IPS-18a (cell line): ENCODE data around the gene DLL3.

Experiments used
- H3K27ac ChIP-seq: one replicate; pipeline ENCODE4 v1.5.1; 2013; ENCODE audit warnings: low read length
- H3K27me3 ChIP-seq: one replicate; pipeline ENCODE4 v1.6.1; 2013; ENCODE audit warnings: mild to moderate bottlenecking, low read length; ENCODE audit not compliant: control insufficient read depth, insufficient read depth
- H3K36me3 ChIP-seq: one replicate; pipeline ENCODE4 v1.6.1; 2013; ENCODE audit warnings: low read depth, low read length; ENCODE audit not compliant: control insufficient read depth
- H3K4me1 ChIP-seq: one replicate; pipeline ENCODE4 v1.6.1; 2013; ENCODE audit warnings: low read depth, low read length; ENCODE audit not compliant: control insufficient read depth
- H3K4me3 ChIP-seq: one replicate; pipeline ENCODE4 v1.5.1; 2013; ENCODE audit warnings: low read length
- H3K9ac ChIP-seq: one replicate; pipeline ENCODE4 v1.6.1; 2013; ENCODE audit warnings: mild to moderate bottlenecking, low read length, moderate library complexity
- H3K9me3 ChIP-seq: one replicate; pipeline ENCODE4 v1.6.1; 2013; ENCODE audit warnings: low read depth, low read length; ENCODE audit not compliant: control insufficient read depth

Gene DLL3

DNA sequence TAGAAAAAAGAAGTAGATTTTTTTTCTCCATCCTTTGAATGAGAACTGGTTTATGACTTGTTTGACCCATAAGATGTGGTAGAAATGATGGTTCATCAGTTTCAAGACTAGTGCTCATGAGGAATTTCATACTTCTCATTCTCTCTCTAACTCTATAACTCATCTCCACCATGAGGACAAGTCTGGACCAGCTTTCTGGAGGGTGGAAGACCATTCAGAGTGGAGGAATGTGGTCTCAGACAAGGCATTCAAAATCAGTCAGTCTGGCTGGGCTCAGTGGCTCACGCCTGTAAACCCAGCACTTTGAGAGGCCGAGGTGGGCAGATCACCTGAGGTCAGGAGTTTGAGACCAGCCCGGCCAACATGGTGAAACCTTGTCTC is 44.7 kb downstream of the DLL3 start:
- H3K27ac ChIP-seq = no peak overlapping the region
- no peaks in the 10 kb centered on the region for H3K36me3 ChIP-seq
- no peaks in the 10 kb centered on the region for H3K9me3 ChIP-seq
- no peak overlapping the region for H3K9ac ChIP-seq
- no peaks in the 10 kb centered on the region for H3K27me3 ChIP-seq
- H3K4me1 ChIP-seq = peaks cover 10% of the 10 kb centered on the region
- no peak overlapping the region for H3K4me3 ChIP-seq

DNA sequence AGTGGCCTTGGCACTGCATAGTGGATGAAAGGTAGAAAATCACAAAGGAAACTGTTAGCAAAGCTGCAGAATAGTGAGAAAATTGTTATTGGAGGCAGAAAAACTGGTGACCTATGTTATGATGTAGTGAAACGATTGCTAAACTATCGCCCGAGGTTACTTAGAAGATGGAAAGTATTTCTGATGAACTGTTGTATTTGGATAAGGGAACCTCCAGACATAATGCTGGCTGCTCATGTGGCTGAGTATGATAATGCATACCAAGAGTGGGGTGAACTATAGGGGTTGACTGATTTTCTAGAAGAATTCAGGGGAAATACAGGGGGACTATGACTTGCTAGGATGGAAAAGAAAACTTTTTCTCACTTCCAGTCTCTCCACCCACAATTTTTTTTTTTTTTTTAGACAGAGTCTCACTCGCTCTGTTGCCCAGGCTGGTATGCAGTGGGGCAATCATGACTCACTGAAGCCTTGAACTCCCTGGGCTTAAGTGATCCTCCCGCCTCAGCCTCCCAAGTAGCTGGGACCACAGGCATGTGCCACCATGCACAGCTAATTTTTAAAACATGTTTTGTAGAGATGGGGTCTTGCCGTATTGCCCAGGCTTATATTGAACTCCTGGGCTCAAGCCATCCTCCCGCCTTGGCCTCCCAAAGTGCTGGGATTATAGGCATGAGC is 45.6 kb downstream of the DLL3 start:
- no peak overlapping the region for H3K27ac ChIP-seq
- H3K27me3 ChIP-seq = no peaks in the 10 kb centered on the region
- no peaks in the 10 kb centered on the region for H3K9me3 ChIP-seq
- H3K36me3 ChIP-seq = no peaks in the 10 kb centered on the region
- H3K4me1 ChIP-seq = peaks cover 10% of the 10 kb centered on the region
- H3K4me3 ChIP-seq = no peak overlapping the region
- no peak overlapping the region for H3K9ac ChIP-seq

DNA sequence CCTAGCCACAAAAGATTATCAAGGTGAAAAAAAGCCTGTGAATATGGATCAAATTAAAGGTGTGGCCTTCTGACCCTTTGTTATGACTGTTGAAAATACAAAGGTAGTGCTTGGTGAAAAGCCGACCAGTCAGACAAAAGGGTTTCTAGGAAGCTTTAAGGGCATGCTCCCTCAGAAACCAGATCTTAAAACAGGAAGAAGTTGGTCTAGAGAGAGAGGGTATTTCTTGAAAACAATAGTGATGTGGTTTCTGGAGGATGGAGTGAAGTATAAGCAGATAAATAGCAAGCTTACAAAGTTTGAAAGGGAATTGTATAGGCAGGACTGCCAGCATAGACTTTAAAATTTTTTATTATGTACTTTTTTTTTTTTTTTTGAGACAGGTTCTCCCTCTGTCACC is 46.2 kb downstream of the DLL3 start:
- no peak overlapping the region for H3K9ac ChIP-seq
- H3K27me3 ChIP-seq = no peaks in the 10 kb centered on the region
- no peaks in the 10 kb centered on the region for H3K9me3 ChIP-seq
- peaks cover 10% of the 10 kb centered on the region for H3K4me1 ChIP-seq
- no peak overlapping the region for H3K27ac ChIP-seq
- no peak overlapping the region for H3K4me3 ChIP-seq
- no peaks in the 10 kb centered on the region for H3K36me3 ChIP-seq

DNA sequence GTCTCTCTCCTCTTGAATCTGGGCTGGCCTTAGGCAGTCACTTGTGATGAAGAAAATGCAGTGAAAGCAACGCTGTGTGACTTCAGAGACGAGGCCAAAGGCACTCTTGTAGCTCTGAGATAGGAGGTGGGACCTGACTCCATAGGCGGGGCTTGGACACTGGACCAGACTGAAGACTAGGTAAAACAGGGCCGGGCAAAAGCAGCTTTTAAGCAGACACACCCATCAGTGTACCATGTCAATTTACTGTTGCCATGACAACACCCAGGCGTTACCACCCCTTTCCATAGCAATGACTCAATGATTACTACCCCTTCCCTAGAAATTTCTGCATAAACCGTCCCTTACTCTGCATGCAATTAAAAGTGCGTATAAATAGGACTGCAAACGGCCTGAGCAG is 47.9 kb downstream of the DLL3 start:
- Histone ChIP-seq H3K27me3 (no peaks in the 10 kb centered on the region), H3K36me3 (no peaks in the 10 kb centered on the region), H3K4me3 (no peak overlapping the region), H3K27ac (no peak overlapping the region), H3K9me3 (no peaks in the 10 kb centered on the region), H3K9ac (no peak overlapping the region), H3K4me1 (peaks cover 8% of the 10 kb centered on the region)

DNA sequence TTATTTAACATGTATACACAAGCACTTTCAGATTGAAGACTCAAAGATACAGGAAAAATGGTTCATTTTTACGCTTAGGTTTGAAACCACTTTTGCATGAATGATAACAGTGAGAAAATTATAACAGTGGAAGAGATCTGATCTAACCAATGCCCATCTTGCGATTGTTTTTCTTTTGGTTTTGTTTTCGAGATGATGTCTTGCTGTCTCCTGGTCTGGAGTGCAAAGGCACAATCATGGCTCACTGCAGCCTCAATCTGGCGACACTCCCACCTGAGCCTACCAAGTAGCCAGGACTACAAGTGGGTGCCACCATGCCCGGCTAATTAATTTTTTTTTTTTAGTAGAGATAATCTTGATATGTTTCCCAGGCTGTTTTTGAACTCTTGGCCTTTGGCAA is 51.5 kb downstream of the DLL3 start:
- Histone ChIP-seq H3K36me3 (no peaks in the 10 kb centered on the region), H3K9me3 (no peaks in the 10 kb centered on the region), H3K4me3 (no peak overlapping the region), H3K4me1 (no peaks in the 10 kb centered on the region), H3K9ac (no peak overlapping the region), H3K27me3 (no peaks in the 10 kb centered on the region), H3K27ac (no peak overlapping the region)

DNA sequence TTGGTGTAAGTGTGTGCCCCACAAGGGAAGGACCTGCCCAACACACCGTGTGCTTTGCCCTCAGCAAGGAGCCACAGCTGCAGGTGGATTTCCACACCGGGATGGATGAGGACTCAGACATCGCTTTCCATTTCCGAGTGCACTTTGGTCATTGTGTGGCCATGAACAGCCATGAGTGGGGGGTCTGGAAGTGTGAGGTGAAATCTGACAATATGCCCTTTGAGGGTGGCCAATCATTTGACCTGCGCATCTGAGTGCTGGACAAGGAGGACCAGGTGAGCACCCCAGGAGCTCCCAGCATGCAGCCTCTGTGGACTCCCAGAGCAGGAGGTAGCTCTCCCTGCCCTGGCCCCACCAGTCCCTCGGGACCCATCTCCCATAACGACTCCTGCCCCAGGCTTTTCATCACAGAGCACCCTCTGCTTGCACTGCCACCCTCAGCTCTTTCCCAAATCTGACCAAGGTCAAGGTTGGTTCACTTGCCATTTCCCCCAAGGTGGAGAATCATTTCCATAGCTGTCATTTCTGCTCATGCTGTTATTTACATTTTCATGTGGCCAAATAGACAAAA is 54.4 kb downstream of the DLL3 start:
- H3K4me1 ChIP-seq = no peaks in the 10 kb centered on the region
- H3K9ac ChIP-seq = no peak overlapping the region
- H3K9me3 ChIP-seq = no peaks in the 10 kb centered on the region
- no peaks in the 10 kb centered on the region for H3K27me3 ChIP-seq
- no peak overlapping the region for H3K4me3 ChIP-seq
- H3K36me3 ChIP-seq = no peaks in the 10 kb centered on the region
- H3K27ac ChIP-seq = no peak overlapping the region

DNA sequence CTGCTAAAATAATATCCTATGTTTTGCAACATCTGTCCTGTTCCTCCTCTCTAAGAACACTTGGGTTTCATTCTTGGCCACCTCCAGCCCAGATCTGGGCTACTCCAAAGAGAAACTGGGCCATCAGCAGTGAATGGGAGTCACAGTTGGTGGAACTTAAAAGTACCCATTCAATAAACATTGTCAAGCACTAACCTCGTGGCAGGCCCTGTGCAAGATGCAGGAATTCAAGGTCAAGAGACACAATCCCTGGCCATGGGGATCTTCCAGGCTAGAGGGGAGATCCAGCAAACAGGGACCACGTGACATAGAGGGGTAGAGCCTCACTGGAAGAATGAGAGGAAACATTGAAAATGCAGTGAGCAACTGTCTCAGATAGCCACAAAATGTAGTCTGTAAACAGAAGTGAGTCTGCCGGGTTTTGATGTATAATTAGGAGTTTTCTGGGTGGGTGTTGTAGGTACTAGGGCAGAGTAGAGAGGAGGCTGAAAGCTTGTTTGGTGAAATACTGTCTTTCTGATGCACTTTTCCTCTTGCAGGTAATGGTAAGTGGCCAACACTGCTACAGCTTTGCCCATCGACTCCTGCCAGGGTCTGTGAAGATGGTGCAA is 56.1 kb downstream of the DLL3 start:
- no peak overlapping the region for H3K4me3 ChIP-seq
- no peaks in the 10 kb centered on the region for H3K27me3 ChIP-seq
- H3K27ac ChIP-seq = no peak overlapping the region
- H3K9me3 ChIP-seq = no peaks in the 10 kb centered on the region
- H3K4me1 ChIP-seq = no peaks in the 10 kb centered on the region
- no peaks in the 10 kb centered on the region for H3K36me3 ChIP-seq
- no peak overlapping the region for H3K9ac ChIP-seq

DNA sequence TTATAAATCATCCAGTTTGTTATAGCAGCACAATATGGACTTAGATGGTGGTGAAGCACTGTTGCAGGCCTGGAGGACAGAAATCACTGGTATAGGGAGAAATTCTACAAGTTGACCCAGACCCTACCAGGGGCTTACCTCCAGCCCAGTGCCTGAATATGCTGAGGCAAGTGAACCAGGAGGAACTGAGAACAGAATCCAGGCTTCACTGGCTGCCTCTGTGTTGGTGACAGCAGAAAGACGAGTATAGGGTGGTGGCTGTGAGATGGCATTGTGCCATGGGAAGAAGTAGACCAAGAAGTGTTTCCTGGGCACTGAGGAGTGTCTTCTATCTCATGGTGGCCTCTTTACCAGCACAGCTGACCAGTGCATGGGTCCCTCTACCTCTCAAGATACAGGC is 57.1 kb downstream of the DLL3 start:
- no peaks in the 10 kb centered on the region for H3K4me1 ChIP-seq
- H3K36me3 ChIP-seq = no peaks in the 10 kb centered on the region
- H3K9me3 ChIP-seq = no peaks in the 10 kb centered on the region
- H3K4me3 ChIP-seq = no peak overlapping the region
- H3K27me3 ChIP-seq = peaks cover 4% of the 10 kb centered on the region
- no peak overlapping the region for H3K9ac ChIP-seq
- no peak overlapping the region for H3K27ac ChIP-seq
